ENCODE results near the gene ZIC1.

DNA sequence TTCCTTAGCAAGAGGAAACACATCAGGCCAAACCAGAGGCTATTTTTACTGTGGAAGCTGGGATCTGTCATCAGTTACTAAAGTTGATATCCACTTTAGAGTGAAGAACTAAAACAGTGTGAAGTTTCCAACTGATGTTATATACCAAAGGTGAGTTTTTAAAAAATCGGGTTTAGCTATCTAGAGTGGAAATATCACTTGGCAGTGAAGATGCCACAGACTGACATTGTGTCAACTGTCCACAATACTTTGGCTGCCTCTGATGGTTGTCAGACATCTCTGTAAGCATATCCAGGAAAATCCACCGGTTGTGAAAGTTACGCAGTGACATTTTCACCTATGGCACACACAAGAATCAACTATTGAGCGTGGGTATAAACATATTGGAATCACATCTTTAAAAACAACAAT, 9.2 kb downstream of the ZIC1 start:
- no peak for TF ChIP-seq CTCF (IDR thresholded peaks at IDR 0.05)
- TF ChIP-seq EZH2 (IDR thresholded peaks at IDR 0.05; ENCODE audit: borderline replicate concordance, insufficient read depth, low read depth, low read length, poor library complexity, severe bottlenecking) = no peak

Measured in B cell (primary cell).